IgD-negative memory B cell (primary cell): ENCODE results near the gene PRR5L. TPM values are rescaled to one million over a fixed set of nuclear protein-coding genes. Genes with fewer than 3 reads are reported as not detected.

Experiments
- H3K27ac Mint-ChIP-seq, 3 donors: one replicate each; pipeline ENCODE4 v1.8.0; 2020 to 2022; ENCODE audit warnings: mild to moderate bottlenecking in 3 of 3, mixed read lengths in 3 of 3, moderate library complexity in 1 of 3
- H3K27me3 Mint-ChIP-seq: one replicate; pipeline ENCODE4 v1.8.0; 2021; ENCODE audit warnings: mixed read lengths
- H3K36me3 Mint-ChIP-seq: one replicate; pipeline ENCODE4 v1.8.0; 2020; ENCODE audit warnings: mild to moderate bottlenecking, mixed read lengths
- H3K4me1 Mint-ChIP-seq, 3 donors: one replicate each; pipeline ENCODE4 v1.8.0; 2020 to 2022; ENCODE audit warnings: mixed read lengths in 3 of 3, mild to moderate bottlenecking in 1 of 3
- H3K4me3 Mint-ChIP-seq, 4 donors: one replicate each; pipeline ENCODE4 v1.8.0; 2020 to 2022; ENCODE audit warnings: mild to moderate bottlenecking in 4 of 4, mixed read lengths in 4 of 4, moderate library complexity in 3 of 4
- H3K9me3 Mint-ChIP-seq, 3 donors: one replicate each; pipeline ENCODE4 v1.8.0; 2020 to 2021; ENCODE audit warnings: mixed read lengths in 3 of 3, mild to moderate bottlenecking in 1 of 3
- polyA plus RNA-seq: library from polyadenylated mRNA; unstranded; fragments of 300-500 nt; fragmentation: Illumina TruSeq; gene quantifications from one replicate; pipeline ENCODE4 v1.2.3, GENCODE V29; 2021

PRR5L gene
- polyA plus RNA-seq, 1 donor from 2014 or later: 1.2 TPM

DNA sequence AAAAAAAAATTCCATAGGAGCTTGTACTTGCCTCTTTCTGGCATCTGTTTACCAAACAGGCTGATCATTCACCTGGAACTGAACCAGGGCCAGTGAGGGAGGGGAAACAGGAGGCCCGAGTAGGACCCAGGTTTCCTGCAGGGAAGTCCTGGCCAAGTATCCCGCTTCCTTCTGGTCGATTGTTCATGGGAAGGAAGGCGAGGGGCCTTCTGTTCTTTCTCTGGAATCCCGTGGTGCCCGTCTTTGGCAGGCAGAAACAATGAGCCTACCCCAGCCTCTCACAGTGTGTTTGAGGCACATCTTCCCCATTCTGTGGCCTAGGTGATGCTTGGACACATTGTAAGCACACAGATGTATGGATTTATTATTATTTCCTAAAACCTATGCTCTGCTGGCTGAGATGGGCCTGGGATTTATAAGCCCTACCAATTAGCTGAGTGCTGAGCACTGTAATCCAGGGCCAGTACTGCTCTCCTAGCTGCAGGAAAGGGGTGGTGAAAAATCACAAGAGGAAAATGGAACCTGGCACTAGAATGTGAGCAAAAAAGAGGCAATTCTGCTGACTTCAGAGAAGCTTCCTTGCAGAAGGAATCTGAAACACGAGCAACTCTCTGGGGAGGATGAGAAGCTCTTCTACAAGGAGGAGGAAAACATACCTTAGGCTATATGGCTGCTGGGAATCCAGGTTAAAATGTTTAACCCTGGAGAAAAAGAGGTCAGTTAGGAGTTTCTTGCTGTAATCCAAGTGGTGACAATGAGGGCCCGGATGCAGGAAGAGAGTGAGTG is 53.5 kb downstream of the PRR5L start:
- Mint-ChIP-seq H3K27me3 (peaks cover 5% of the 10 kb centered on the region), H3K27ac (no peak overlapping the region), H3K36me3 (no peaks in the 10 kb centered on the region), H3K4me1 (peaks cover 7 to 17% (median 8%) of the 10 kb centered on the region in 3 donors), H3K4me3 (no peak overlapping the region), H3K9me3 (no peaks in the 10 kb centered on the region)

DNA sequence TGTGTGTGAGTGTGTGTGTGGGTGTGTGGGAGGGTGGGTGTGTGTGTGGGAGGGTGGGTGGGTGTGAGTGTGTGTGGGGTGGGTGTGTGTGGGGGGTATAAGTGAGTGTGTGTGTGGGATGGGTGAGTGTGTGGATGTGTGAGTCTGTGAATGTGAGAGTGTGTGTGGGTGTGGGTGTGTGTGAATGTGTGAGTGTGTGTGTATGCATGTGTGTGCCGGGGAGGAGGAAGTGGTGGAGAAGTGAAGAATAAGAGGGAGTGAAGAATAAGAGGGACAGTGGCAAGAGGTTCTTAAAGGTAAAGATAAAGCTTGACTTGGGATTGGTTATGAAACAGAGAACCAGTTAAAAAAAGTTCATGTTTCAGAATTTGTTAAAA is 54.0 kb downstream of the PRR5L start:
- Mint-ChIP-seq H3K36me3 (no peaks in the 10 kb centered on the region), H3K4me1 (peaks cover 12 to 22% (median 14%) of the 10 kb centered on the region in 3 donors), H3K9me3 (no peaks in the 10 kb centered on the region), H3K27me3 (peaks cover 11% of the 10 kb centered on the region), H3K27ac (no peak overlapping the region), H3K4me3 (no peak overlapping the region)

DNA sequence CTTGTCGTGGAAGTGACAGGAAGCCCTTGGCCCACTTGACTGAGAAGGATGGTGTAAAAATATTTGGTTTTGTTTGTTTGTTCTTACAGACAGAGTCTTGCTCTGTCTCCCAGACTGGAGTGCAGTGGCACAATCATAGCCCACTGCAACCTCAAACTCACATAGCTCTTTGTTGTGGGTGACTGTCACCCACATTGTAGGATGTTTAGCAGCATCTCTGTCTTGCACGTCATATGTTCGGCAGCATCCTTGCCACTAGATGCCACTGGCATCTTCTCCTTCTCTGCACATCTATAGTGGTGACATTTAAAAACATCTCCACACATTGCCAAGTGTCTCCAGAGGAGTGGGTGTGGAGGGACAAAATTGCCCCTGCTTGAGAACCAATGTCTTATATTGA is 56.8 kb downstream of the PRR5L start:
- H3K27me3 Mint-ChIP-seq: peaks cover 11% of the 10 kb centered on the region
- peaks cover 33 to 47% (median 35%) of the 10 kb centered on the region in 3 donors for H3K4me1 Mint-ChIP-seq
- H3K27ac Mint-ChIP-seq: peak overlapping the region in 1 of 3 donors; percentile 60
- H3K9me3 Mint-ChIP-seq: no peaks in the 10 kb centered on the region
- no peak overlapping the region for H3K4me3 Mint-ChIP-seq
- no peaks in the 10 kb centered on the region for H3K36me3 Mint-ChIP-seq

- H3K36me3 Mint-ChIP-seq: no peaks in the 10 kb centered on the region
- H3K9me3 Mint-ChIP-seq: no peaks in the 10 kb centered on the region
- H3K27ac Mint-ChIP-seq: no peak overlapping the region
- H3K4me1 Mint-ChIP-seq: peaks cover 35 to 48% (median 38%) of the 10 kb centered on the region in 3 donors
- peaks cover 13% of the 10 kb centered on the region for H3K27me3 Mint-ChIP-seq
- peak overlapping the region in 2 of 4 donors; percentile 1 to 82 for H3K4me3 Mint-ChIP-seq
Measured at GRCh38 chr11:36354221-36355003, 58.3 kb downstream of the PRR5L start.

DNA sequence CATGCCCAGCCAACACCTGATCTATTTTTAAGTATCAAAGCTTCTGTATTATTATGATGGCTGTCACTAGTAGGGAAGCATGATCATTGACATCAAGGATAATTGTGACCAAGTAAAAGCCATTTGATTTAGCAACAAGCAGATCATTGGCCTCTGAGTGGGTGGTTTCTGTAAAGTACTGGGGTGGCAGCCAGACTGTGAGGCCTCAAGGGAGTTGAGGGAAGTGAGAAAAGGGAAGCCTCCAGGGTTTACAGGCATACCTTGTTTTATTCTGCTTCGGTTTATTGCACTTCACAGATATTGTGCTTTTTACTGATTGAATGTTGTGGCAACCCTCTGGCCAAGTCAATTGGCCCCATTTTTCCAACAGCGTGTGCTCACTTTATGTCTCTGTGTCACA is 60.1 kb downstream of the PRR5L start:
- peak overlapping the region in 2 of 4 donors; percentile 79 to 88 for H3K4me3 Mint-ChIP-seq
- peak overlapping the region in 1 of 3 donors; percentile 24 for H3K27ac Mint-ChIP-seq
- peaks cover 47 to 56% (median 48%) of the 10 kb centered on the region in 3 donors for H3K4me1 Mint-ChIP-seq
- peaks cover 18% of the 10 kb centered on the region for H3K27me3 Mint-ChIP-seq
- H3K36me3 Mint-ChIP-seq: no peaks in the 10 kb centered on the region
- no peaks in the 10 kb centered on the region for H3K9me3 Mint-ChIP-seq

- no peaks in the 10 kb centered on the region for H3K9me3 Mint-ChIP-seq
- no peaks in the 10 kb centered on the region for H3K36me3 Mint-ChIP-seq
- H3K4me3 Mint-ChIP-seq: no peak overlapping the region
- H3K27me3 Mint-ChIP-seq: peaks cover 17% of the 10 kb centered on the region
- no peak overlapping the region for H3K27ac Mint-ChIP-seq
- H3K4me1 Mint-ChIP-seq: peaks cover 48 to 56% (median 48%) of the 10 kb centered on the region in 3 donors
Measured at GRCh38 chr11:36357831-36358230, 61.7 kb downstream of the PRR5L start.

DNA sequence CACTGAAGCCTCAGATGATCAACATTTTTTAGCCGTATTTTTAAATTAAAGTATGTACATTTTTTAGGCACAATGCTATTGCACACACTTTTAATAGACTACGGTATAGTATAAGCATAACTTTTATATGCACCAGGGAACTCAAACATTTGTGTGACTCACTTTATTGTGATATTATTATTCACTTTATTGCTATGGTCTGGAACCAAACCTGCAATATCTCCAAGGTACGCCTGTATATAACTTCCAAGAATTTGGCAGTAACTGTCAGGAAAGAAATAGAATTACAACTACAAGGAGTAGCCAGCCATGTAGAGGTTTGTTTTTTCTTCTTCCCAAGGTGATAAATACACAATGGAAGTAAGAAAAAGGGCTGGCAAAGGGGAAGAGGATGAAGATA is 62.3 kb downstream of the PRR5L start:
- Mint-ChIP-seq H3K9me3 (no peaks in the 10 kb centered on the region), H3K27ac (no peak overlapping the region), H3K4me1 (peaks cover 48 to 50% (median 48%) of the 10 kb centered on the region in 3 donors), H3K36me3 (no peaks in the 10 kb centered on the region), H3K27me3 (peaks cover 17% of the 10 kb centered on the region), H3K4me3 (no peak overlapping the region)

- Mint-ChIP-seq H3K36me3 (no peaks in the 10 kb centered on the region), H3K27me3 (peaks cover 11% of the 10 kb centered on the region), H3K27ac (peak overlapping the region in 1 of 3 donors; percentile 39), H3K4me1 (peaks cover 32 to 36% (median 35%) of the 10 kb centered on the region in 3 donors), H3K9me3 (no peaks in the 10 kb centered on the region), H3K4me3 (peak overlapping the region in 1 of 4 donors; percentile 66)
Measured at GRCh38 chr11:36360318-36360717, 64.2 kb downstream of the PRR5L start.

- H3K36me3 Mint-ChIP-seq: no peaks in the 10 kb centered on the region
- H3K9me3 Mint-ChIP-seq: no peaks in the 10 kb centered on the region
- no peak overlapping the region for H3K27ac Mint-ChIP-seq
- no peak overlapping the region for H3K4me3 Mint-ChIP-seq
- peaks cover 29 to 34% (median 33%) of the 10 kb centered on the region in 3 donors for H3K4me1 Mint-ChIP-seq
- peaks cover 11% of the 10 kb centered on the region for H3K27me3 Mint-ChIP-seq
Measured at GRCh38 chr11:36360826-36361415, 64.8 kb downstream of the PRR5L start.

GRCh38 chr11:36361472-36361871 is 65.4 kb downstream of the PRR5L start:
- Mint-ChIP-seq H3K4me1 (peaks cover 24 to 28% (median 27%) of the 10 kb centered on the region in 3 donors), H3K4me3 (no peak overlapping the region), H3K27ac (no peak overlapping the region)

GRCh38 chr11:36361901-36362391 is 65.9 kb downstream of the PRR5L start:
- Mint-ChIP-seq H3K27ac (no peak overlapping the region), H3K36me3 (no peaks in the 10 kb centered on the region), H3K9me3 (no peaks in the 10 kb centered on the region), H3K27me3 (peaks cover 11% of the 10 kb centered on the region), H3K4me3 (no peak overlapping the region), H3K4me1 (peaks cover 19 to 23% (median 22%) of the 10 kb centered on the region in 3 donors)

More at GRCh38 chr11:36361472-36361871, 65.4 kb downstream of the PRR5L start:
- H3K27me3 Mint-ChIP-seq: peaks cover 11% of the 10 kb centered on the region
- no peaks in the 10 kb centered on the region for H3K9me3 Mint-ChIP-seq
- no peaks in the 10 kb centered on the region for H3K36me3 Mint-ChIP-seq

DNA sequence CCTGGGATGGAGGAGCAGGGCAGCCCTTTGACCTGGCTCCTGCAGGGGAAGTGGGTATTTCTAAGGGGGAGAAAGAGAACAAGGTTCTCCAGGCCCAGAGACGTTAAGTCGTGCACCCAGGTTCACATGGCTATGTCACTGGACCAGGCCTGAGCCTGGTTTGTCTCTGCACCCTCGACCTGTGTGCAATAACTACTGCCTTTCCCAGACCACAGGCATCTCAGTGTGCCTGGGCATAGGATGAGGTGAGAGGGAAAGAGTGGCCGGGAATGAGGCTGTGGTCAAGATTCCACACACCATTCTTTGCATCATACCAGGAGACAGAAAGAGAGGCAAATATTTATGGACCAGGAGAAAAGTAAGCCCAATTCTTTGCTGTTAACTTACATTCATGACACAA is 66.8 kb downstream of the PRR5L start:
- H3K4me3 Mint-ChIP-seq: no peak overlapping the region

GRCh38 chr11:36363361-36364268 is 67.5 kb downstream of the PRR5L start:
- peaks cover 7% of the 10 kb centered on the region for H3K27me3 Mint-ChIP-seq
- no peaks in the 10 kb centered on the region for H3K9me3 Mint-ChIP-seq
- H3K4me1 Mint-ChIP-seq: peaks cover 11 to 13% (median 13%) of the 10 kb centered on the region in 3 donors
- no peaks in the 10 kb centered on the region for H3K36me3 Mint-ChIP-seq
- no peak overlapping the region for H3K4me3 Mint-ChIP-seq
- H3K27ac Mint-ChIP-seq: no peak overlapping the region

More for the DNA sequence above, 66.8 kb downstream of the PRR5L start:
- H3K4me1 Mint-ChIP-seq: peaks cover 13 to 15% (median 15%) of the 10 kb centered on the region in 3 donors
- H3K9me3 Mint-ChIP-seq: no peaks in the 10 kb centered on the region
- H3K36me3 Mint-ChIP-seq: no peaks in the 10 kb centered on the region
- H3K27ac Mint-ChIP-seq: no peak overlapping the region
- H3K27me3 Mint-ChIP-seq: peaks cover 9% of the 10 kb centered on the region
